Natural killer cell (primary cell): ENCODE results near the gene CLPTM1L. TPM values are rescaled to one million over a fixed set of nuclear protein-coding genes. Genes with fewer than 3 reads are reported as not detected.

Source experiments
- ATAC-seq, 3 donors: fragments of 150-1000 bp in 2 of 3; fragments of 200-7000 bp in 1 of 3; cut with Tn5 transposase; 1 replicate in 1 of 3; 2 replicates in 2 of 3; pipeline ENCODE4 v1.10.0; 2021; ENCODE audit warnings: mild to moderate bottlenecking in 2 of 3, moderate library complexity in 2 of 3
- DNase-seq, 2 donors: peaks; one replicate each; pipeline versions ENCODE4 v3.0.0 to v3.0.0-alpha.2; 2013 to 2021; ENCODE audit warnings: mixed read lengths in 1 of 2
- H3K27ac ChIP-seq: one replicate; pipeline ENCODE4 v1.5.1; 2013; ENCODE audit warnings: mild to moderate bottlenecking, low read length
- H3K27me3 ChIP-seq: one replicate; pipeline ENCODE4 v1.6.1; 2013; ENCODE audit warnings: low read length; ENCODE audit not compliant: control insufficient read depth, insufficient read depth
- H3K36me3 ChIP-seq: one replicate; pipeline ENCODE4 v1.6.1; 2013; ENCODE audit warnings: low read length; ENCODE audit not compliant: control insufficient read depth, insufficient read depth
- H3K4me1 ChIP-seq: one replicate; pipeline ENCODE4 v1.6.1; 2013; ENCODE audit warnings: low read length; ENCODE audit not compliant: control insufficient read depth, insufficient read depth
- H3K4me3 ChIP-seq: one replicate; pipeline ENCODE4 v1.5.1; 2013; ENCODE audit warnings: low read length
- H3K9me3 ChIP-seq: one replicate; pipeline ENCODE4 v1.6.1; 2013; ENCODE audit warnings: low read length; ENCODE audit not compliant: control insufficient read depth, insufficient read depth
- H3K27ac Mint-ChIP-seq, 2 donors: one replicate each; pipeline ENCODE4 v1.8.0; 2022; ENCODE audit warnings: mild to moderate bottlenecking in 2 of 2, mixed read lengths in 2 of 2, moderate library complexity in 1 of 2
- H3K27me3 Mint-ChIP-seq, 2 donors: one replicate each; pipeline ENCODE4 v1.8.0; 2022; ENCODE audit warnings: low read depth in 2 of 2, mixed read lengths in 2 of 2
- H3K36me3 Mint-ChIP-seq: one replicate; pipeline ENCODE4 v1.8.0; 2022; ENCODE audit warnings: mixed read lengths
- H3K4me1 Mint-ChIP-seq, 2 donors: one replicate each; pipeline ENCODE4 v1.8.0; 2022; ENCODE audit warnings: mixed read lengths in 2 of 2
- H3K4me3 Mint-ChIP-seq: one replicate; pipeline ENCODE4 v1.8.0; 2022; ENCODE audit warnings: mild to moderate bottlenecking, moderate library complexity, mixed read lengths
- H3K9me3 Mint-ChIP-seq, 2 donors: one replicate each; pipeline ENCODE4 v1.8.0; 2022; ENCODE audit warnings: mixed read lengths in 2 of 2
- WGBS: methylation state at CpG from one replicate; pipeline ENCODE4 v1.1.7; 2013; ENCODE audit warnings: missing lambda C conversion rate; ENCODE audit not compliant: insufficient coverage; 5-methylcytosine and 5-hydroxymethylcytosine counted together
- intact Hi-C: fragments of 100-400 bp; cut with micrococcal nuclease; formaldehyde crosslinking; loops from one replicate; pipeline ENCODE4 v1.14.2; 2022
- total RNA-seq, 4 donors: library from RNA; stranded (reverse); fragments of 120-200 nt in 1 of 4; gene quantifications; one replicate each; pipeline versions ENCODE4 v1.2.3 to v1.2.4, GENCODE V29; 2013 to 2022
- TF ChIP-seq, protein P1 (sequence below): fragments of 200-600 bp; IDR thresholded peaks from one replicate; pipeline ENCODE4 v1.8.0; 2022; ENCODE audit warnings: antibody characterized with exemption

The CLPTM1L gene
- total RNA-seq, 3 donors from 2014 or later (not counting 1 experiment from before 2014, with no cell fraction given): 67.1 to 105 (median 97.5) TPM

- no peaks in the 10 kb centered on the region for H3K36me3 ChIP-seq
- H3K27ac ChIP-seq: no peak overlapping the region
- H3K4me3 ChIP-seq: no peak overlapping the region
- H3K36me3 Mint-ChIP-seq: no peaks in the 10 kb centered on the region
- TF ChIP-seq, protein P1, sequence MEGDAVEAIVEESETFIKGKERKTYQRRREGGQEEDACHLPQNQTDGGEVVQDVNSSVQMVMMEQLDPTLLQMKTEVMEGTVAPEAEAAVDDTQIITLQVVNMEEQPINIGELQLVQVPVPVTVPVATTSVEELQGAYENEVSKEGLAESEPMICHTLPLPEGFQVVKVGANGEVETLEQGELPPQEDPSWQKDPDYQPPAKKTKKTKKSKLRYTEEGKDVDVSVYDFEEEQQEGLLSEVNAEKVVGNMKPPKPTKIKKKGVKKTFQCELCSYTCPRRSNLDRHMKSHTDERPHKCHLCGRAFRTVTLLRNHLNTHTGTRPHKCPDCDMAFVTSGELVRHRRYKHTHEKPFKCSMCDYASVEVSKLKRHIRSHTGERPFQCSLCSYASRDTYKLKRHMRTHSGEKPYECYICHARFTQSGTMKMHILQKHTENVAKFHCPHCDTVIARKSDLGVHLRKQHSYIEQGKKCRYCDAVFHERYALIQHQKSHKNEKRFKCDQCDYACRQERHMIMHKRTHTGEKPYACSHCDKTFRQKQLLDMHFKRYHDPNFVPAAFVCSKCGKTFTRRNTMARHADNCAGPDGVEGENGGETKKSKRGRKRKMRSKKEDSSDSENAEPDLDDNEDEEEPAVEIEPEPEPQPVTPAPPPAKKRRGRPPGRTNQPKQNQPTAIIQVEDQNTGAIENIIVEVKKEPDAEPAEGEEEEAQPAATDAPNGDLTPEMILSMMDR: no peak
- H3K9me3 ChIP-seq: no peaks in the 10 kb centered on the region
- intact Hi-C loops: no loop called here
- H3K4me1 Mint-ChIP-seq: peaks cover 0 to 3% of the 10 kb centered on the region in 2 donors
- ATAC-seq: no peak
- 82% methylated on average over 4 of the region's 4 CpGs for WGBS
- no peaks in the 10 kb centered on the region for H3K27me3 ChIP-seq
- no peak for DNase-seq
- H3K27me3 Mint-ChIP-seq: peaks cover 0 to 12% of the 10 kb centered on the region in 2 donors
- H3K27ac Mint-ChIP-seq: no peak overlapping the region
- H3K9me3 Mint-ChIP-seq: no peaks in the 10 kb centered on the region
- H3K4me3 Mint-ChIP-seq: no peak overlapping the region
- peaks cover under 1% of the 10 kb centered on the region for H3K4me1 ChIP-seq
Measured at GRCh38 chr5:1351156-1351555, 6.3 kb upstream of the CLPTM1L start.

DNA sequence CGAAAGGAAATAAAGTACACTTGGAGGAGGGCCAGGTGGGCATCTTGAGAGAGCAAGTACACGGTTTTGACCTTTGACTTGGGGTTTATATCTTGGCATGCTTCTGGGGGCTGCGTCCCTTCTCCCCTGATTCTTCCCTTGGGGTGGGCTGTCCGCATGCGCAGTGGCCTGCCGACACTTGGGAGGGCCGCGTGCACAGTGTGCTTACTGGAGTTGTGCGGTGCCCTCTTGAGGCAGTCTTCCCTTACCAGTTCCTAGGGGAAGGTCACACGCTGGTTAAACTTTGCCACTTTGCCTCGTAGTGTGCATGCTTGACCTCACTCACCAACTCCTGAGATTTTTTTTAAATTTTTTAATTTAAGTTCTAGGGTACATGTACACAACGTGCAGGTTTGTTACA is 4.3 kb upstream of the CLPTM1L start:
- ATAC-seq (no peak), DNase-seq (no peak)
- intact Hi-C loops: no loop called here
- H3K4me1 Mint-ChIP-seq: peaks cover 1 to 11% of the 10 kb centered on the region in 2 donors
- no peaks in the 10 kb centered on the region for H3K36me3 Mint-ChIP-seq
- 69% methylated on average over 11 of the region's 12 CpGs for WGBS
- Histone ChIP-seq H3K9me3 (no peaks in the 10 kb centered on the region), H3K36me3 (no peaks in the 10 kb centered on the region), H3K27ac (no peak overlapping the region), H3K4me3 (no peak overlapping the region), H3K4me1 (peaks cover 12% of the 10 kb centered on the region), H3K27me3 (no peaks in the 10 kb centered on the region)
- H3K27me3 Mint-ChIP-seq: peaks cover 0 to 7% of the 10 kb centered on the region in 2 donors
- no peak overlapping the region for H3K27ac Mint-ChIP-seq
- no peaks in the 10 kb centered on the region for H3K9me3 Mint-ChIP-seq
- TF ChIP-seq, protein P1: no peak
- no peak overlapping the region for H3K4me3 Mint-ChIP-seq

GRCh38 chr5:1348986-1349245 is 4.0 kb upstream of the CLPTM1L start:
- H3K27ac Mint-ChIP-seq: no peak overlapping the region
- no peaks in the 10 kb centered on the region for H3K9me3 Mint-ChIP-seq
- H3K36me3 Mint-ChIP-seq: no peaks in the 10 kb centered on the region
- Histone ChIP-seq H3K36me3 (no peaks in the 10 kb centered on the region), H3K4me1 (peaks cover 16% of the 10 kb centered on the region), H3K27ac (no peak overlapping the region), H3K9me3 (no peaks in the 10 kb centered on the region), H3K27me3 (no peaks in the 10 kb centered on the region), H3K4me3 (no peak overlapping the region)
- DNase-seq (no peak), ATAC-seq (no peak)
- H3K27me3 Mint-ChIP-seq: peaks cover 0 to 6% of the 10 kb centered on the region in 2 donors
- no peak overlapping the region for H3K4me3 Mint-ChIP-seq
- peaks cover 4 to 15% of the 10 kb centered on the region in 2 donors for H3K4me1 Mint-ChIP-seq
- 80% methylated on average over 1 of the region's 1 CpG for WGBS
- TF ChIP-seq, protein P1: no peak
- intact Hi-C loops: no loop called here

- H3K27ac Mint-ChIP-seq: no peak overlapping the region
- intact Hi-C loops: no loop called here
Measured at GRCh38 chr5:1347571-1347970, 2.7 kb upstream of the CLPTM1L start.

More at GRCh38 chr5:1347571-1347970, 2.7 kb upstream of the CLPTM1L start:
- WGBS: 33% methylated on average over 7 of the region's 10 CpGs
- H3K9me3 Mint-ChIP-seq: no peaks in the 10 kb centered on the region
- ATAC-seq (no peak), DNase-seq (no peak)
- H3K27me3 ChIP-seq: no peaks in the 10 kb centered on the region
- no peaks in the 10 kb centered on the region for H3K36me3 Mint-ChIP-seq
- H3K27ac ChIP-seq: no peak overlapping the region
- H3K9me3 ChIP-seq: no peaks in the 10 kb centered on the region
- peaks cover 7 to 22% of the 10 kb centered on the region in 2 donors for H3K4me1 Mint-ChIP-seq
- H3K4me1 ChIP-seq: peaks cover 25% of the 10 kb centered on the region
- no peak overlapping the region for H3K4me3 Mint-ChIP-seq
- no peak overlapping the region for H3K4me3 ChIP-seq
- H3K36me3 ChIP-seq: peaks cover 2% of the 10 kb centered on the region
- TF ChIP-seq, protein P1: no peak
- H3K27me3 Mint-ChIP-seq: no peaks in the 10 kb centered on the region
